Stimulated activated CD4-positive, alpha-beta T cell treated with anti-CD3 and anti-CD28 coated beads, TNF-alpha, amount 100 ng/mL, for 24 hours (primary cell): Measurements from ENCODE around the gene DHX40.
A peak's percentile ranks its signal among the peaks of the same experiment; 100 is the strongest.
"Not testable (repeated sequence)": the region's sequence is repeated elsewhere in the genome, so short reads cannot be mapped to it uniquely, and the experiment has no call there.

Experiments used
- DNase-seq, 3 experiments: peaks; one replicate each; pipeline ENCODE4 v3.0.0-alpha.2; 2020; ENCODE audit warnings: low read depth in 3 of 3

The DHX40 gene

GRCh38 chr17:59558039-59558438, 7.4 kb upstream of the DHX40 start:
- no peak for DNase-seq

- no peak for DNase-seq
Observed at GRCh38 chr17:59558953-59559352, 6.5 kb upstream of the DHX40 start.

- no peak for DNase-seq
Observed at GRCh38 chr17:59561042-59561441, 4.4 kb upstream of the DHX40 start.

- DNase-seq, result peak; percentile 13 to 35 (median 34)
Observed at GRCh38 chr17:59565959-59566324, 532 bp downstream of the DHX40 start.

GRCh38 chr17:59569151-59569550, 3.7 kb downstream of the DHX40 start:
- not testable (repeated sequence) for DNase-seq

- DNase-seq, result peak in 1 of 3 experiments; percentile 11
Observed at GRCh38 chr17:59572301-59572924, 7.0 kb downstream of the DHX40 start.

- not testable (repeated sequence) for DNase-seq
Observed at GRCh38 chr17:59584168-59584567, 18.8 kb downstream of the DHX40 start.

GRCh38 chr17:59600169-59600568, 34.8 kb downstream of the DHX40 start:
- DNase-seq, result no peak

GRCh38 chr17:59601130-59601529, 35.7 kb downstream of the DHX40 start:
- DNase-seq, result no peak

GRCh38 chr17:59607061-59607460, 41.7 kb downstream of the DHX40 start:
- no peak for DNase-seq

GRCh38 chr17:59607817-59608403, 42.5 kb downstream of the DHX40 start:
- peak in 1 of 3 experiments; percentile 12 for DNase-seq

GRCh38 chr17:59611503-59611902, 46.1 kb downstream of the DHX40 start:
- no peak for DNase-seq

GRCh38 chr17:59616253-59616920, 51.0 kb downstream of the DHX40 start:
- DNase-seq, result no peak

- DNase-seq, result no peak
Observed at GRCh38 chr17:59617156-59617732, 51.8 kb downstream of the DHX40 start.

- no peak for DNase-seq
Observed at GRCh38 chr17:59619035-59619297, 53.6 kb downstream of the DHX40 start.

- DNase-seq, result peak; percentile 83 to 90 (median 87)
Observed at GRCh38 chr17:59619298-59620063, 54.1 kb downstream of the DHX40 start, which contains the start of gene CLTC. Gene CLTC (plus strand): TSS chr17:59619895. CDS start chr17:59620132, 237 bp downstream.

- no peak for DNase-seq
Observed at GRCh38 chr17:59620064-59620359, 54.6 kb downstream of the DHX40 start.

GRCh38 chr17:59620518-59621259, 55.3 kb downstream of the DHX40 start:
- peak; percentile 12 to 63 (median 19) for DNase-seq

- no peak for DNase-seq
Observed at GRCh38 chr17:59621771-59622170, 56.4 kb downstream of the DHX40 start.

- no peak for DNase-seq
Observed at GRCh38 chr17:59623151-59623550, 57.7 kb downstream of the DHX40 start.

- no peak for DNase-seq
Observed at GRCh38 chr17:59626756-59627155, 61.3 kb downstream of the DHX40 start.

GRCh38 chr17:59627274-59627673, 61.9 kb downstream of the DHX40 start:
- DNase-seq, result no peak
